Brain pericyte (primary cell): ENCODE data around the gene CCDC9B.

Experiments
- DNase-seq: peaks from one replicate; pipeline ENCODE4 v3.0.0-alpha.2; 2012; ENCODE audit warnings: low read depth, low spot score

Gene CCDC9B

DNA sequence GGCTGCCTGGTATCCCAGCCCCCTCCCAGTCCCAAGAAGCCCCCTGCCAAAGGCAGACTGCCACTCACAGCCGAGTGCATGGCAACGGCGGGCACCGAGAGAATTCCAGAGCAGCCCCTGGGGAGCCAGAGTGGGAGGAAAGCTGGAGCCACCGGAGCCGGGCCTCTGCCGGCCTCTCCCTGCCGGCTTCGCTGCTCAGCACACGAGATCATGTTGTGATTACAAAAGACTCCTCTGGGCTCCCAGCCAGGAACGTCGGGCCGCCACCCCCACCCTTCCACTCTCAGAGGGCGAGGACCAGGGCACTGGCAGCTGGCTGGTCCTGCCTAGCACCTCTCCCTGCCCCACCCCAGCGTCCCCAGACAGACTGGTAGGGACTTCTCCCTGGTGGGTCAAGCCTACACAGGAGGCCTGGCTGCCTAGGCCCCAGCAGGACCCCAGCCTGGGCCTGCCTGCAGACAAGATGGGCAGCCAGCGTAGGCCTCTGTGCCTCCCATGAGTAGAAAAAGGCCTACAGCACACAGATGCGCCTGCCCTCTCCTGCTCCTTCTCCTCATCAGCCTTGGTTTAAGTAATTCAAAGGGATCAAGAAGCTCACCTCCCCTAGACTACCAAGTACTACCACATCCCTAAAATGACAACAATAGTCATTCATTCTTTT is at the start of gene CCDC9B:
Gene CCDC9B (minus strand): TSS at position 200 of the 661 bp plus-strand sequence. CDS start 120 bp downstream, at position 80.
- DNase-seq: peak; percentile 73

DNA sequence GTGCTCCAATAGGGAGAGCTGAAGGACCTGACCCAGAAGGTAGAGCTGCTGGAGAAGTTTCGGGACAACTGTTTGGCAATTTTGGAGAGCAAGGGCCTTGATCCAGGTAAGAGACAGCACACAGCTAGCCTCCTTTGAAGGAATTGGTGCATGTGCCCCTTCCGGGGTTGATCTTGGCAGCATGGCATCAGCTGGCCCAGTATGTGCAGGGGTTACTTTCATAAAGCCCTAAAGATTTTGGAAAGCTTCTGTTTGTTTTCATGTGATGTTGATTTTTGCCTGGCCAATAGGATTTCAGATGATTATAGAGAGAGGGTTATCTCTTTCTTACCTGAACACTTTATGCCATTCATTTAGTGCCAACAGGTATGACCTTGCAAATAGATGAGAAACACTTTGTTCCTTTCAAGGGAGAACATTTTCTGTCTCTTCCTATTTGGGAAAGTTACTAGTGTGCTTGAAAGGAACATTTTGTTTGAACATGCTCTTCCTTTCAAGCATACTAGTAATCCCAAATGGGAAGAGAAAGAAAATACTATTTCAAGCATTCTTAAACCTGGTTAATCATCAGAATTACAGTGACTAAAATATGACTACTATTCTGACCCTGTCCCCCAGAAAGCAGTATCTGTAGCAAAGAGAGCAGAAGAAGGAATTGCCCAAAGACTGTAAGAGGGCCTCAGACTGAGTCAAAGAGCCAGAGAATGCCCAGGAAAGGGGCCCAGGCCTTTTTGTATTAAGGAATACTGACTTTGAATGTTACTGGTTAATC is 49.3 kb upstream of the CCDC9B start:
- no peak for DNase-seq

DNA sequence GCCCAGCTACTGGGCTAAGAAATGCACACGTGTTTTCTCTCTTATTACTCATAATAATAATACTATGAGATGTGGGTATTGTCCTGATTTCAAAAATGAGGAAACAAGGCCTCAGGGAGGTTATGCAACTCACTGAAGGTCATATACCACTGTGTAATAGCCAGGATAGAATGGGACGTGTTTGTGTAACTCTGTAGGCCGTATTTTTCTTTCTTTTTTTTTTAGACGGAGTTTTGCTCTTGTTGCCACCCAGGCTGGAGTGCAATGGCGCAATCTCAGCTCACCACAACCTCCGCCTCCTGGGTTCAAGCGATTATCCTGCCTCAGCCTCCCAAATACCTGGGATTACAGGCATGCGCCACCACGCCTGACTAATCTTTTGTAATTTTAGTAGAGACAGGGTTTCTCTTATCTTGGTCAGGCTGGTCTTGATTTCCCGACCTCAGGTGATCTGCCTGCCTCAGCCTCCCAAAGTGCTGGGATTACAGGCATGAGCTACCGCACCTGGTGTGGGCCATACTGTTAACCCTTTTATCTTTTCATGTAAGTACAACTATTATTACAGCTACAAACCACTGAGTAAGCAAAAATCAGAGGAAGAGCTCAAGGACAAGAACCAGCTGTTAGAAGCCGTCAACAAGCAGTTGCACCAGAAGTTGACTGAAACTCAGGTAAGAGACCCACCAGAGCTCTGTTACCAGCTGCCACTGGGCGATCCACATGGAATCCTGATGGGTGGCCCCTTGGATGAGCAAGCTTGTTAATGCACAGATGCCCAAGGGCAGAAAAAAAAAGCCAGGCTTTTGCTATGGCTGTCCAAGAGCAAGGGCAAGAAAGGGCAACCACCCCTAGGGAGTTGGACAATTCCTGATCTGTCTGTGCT is 48.4 kb upstream of the CCDC9B start:
- DNase-seq: no peak

DNA sequence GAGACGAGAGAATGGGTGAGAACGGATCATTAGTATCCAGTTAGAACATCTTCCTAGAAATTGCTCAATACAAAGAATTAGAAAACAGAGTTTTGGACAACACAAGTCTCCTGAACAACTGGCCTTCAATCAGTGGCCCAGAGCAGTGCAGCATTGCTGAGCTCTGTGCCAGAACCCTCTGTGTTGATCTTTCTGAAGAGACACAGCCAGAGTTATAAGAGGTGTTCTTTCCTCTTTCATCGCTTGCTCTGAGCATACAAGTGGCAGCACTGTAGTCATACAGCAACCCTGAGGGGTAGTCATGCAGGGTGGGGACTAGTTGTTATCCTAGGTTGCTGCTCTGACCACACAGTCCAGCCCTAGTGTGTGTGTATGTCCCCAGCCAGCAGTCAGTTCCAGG is 45.7 kb upstream of the CCDC9B start:
- DNase-seq: no peak

DNA sequence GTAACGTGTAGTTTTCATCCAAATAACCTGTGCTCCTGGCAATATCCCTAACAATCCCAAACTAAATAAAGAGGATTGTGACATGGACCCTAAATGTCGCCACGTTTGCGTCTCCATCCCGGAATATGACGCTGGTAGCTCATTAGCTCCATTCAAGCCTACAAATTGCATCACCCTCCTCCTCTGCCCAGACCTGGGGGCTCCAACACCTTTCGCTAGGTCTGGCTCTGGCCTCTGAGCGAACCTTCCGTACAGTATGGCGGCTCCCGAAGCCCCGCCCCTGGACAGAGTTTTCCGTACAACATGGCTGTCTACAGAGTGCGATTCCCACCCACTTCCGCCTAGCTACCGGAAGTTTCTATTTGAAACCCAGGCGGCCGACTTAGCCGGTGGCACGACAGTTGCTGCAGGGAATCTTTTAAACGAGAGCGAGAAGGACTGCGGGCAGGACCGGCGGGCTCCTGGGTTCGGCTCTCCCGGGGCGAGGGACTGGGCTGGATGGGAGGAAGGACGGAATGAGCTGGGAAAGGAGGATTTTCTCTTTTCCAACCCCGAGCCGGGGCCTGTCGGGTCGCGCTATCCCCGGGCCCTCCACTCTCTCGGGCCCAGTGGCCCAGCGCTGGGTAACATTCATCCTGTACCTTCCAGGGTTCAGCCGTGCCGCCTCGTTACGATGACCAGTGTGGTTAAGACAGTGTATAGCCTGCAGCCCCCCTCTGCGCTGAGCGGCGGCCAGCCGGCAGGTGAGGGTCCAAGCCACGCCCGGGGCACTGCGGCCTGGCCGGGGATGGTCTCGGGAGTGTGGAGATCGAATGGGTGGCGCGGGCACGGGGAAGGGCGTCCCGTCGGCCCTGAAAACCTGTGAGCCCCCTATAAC is 42.1 kb upstream of the CCDC9B start, which contains the start of gene KNSTRN:
Gene KNSTRN (plus strand): TSS at position 142 of the 877 bp plus-strand sequence. CDS start 115 bp downstream, at position 257.
- DNase-seq: peak; percentile 53

DNA sequence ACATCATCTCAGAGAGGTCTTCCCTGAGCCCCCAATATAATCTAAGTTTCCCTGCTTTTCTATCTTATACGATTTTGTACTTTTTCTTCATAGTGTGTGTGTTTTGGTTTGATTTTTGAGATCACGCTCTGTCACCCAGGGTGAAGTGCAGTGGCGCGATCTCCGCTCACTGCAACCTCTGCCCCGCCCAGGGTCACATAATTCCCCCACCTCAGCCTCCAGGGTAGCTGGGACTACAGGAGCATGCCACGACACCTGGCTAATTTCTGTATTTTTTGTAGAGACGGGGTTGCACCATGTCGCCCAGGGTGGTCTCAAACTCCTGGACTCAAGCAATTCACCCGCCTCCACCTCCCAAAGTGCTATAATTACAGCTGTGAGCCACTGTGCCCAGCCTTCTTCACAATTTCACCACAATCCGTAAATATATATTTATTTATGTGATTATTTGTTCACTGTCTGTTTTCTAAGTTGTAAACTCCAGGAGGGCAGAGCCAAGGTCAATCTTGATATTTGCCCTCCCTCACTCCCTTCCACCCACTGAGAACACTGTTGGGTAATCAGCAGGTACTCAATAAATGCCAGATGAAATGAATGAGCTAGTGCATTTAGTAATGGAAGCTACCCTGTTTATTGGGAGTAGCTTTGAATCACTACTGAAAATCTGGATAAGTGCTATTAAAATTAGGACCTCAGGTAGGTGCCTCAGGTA is 41.2 kb upstream of the CCDC9B start:
- DNase-seq: no peak

DNA sequence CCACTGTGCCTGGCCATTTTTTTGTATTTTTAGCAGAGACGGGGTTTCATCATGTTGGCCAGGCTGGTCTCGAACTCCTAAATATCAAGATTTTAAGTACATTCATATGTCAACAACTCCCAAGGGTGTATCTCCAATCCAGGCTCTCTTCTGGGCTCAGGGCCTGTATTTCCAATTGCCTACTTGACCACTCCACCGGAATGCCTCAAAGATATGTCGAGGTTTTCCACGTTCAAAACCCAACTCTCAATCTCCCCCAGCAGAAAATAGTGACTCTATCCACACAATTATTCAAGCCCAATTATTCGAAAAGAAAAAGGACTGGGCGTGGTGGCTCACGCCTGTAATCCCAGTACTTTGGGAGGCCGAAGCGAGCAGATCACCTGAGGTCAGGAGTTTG is 39.9 kb upstream of the CCDC9B start:
- DNase-seq: no peak

DNA sequence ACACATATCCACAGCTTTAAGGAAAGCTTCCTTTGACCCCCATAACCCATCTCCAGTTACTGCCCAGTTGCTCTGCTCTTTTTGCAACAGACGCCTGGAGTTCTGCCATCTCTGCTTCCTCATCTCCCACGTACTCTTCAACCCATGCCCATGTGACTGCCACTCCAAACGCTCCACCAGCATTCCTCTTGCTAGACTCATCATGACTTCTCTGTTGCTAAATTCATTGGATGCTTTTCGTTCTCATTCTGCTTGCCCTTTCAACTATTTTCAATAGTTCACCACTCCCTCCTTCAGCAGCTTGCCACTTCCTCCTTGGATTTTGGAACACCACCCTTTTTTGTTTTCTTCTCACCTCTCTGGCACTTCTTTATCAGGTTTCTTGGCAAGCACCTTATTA is 39.1 kb upstream of the CCDC9B start:
- DNase-seq: peak; percentile 47

DNA sequence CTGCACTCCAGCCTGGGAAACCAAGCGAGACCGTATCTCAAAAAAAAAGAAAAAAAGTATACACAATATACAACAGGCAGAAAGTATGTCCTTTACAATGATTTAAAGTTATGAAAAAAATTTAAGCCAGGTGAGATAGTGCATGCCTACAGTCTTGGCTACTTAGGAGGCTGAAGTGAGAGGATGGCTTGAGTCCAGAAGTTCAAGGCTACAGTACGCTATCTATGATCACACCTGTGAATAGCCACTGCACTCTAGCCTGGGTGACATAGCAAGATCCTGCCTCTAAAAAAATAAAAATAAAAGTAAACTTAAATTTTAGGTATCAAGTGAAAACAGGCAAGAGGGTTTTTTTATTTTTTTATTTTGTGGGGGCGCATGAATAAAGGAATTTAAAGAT is 38.6 kb upstream of the CCDC9B start:
- no peak for DNase-seq

DNA sequence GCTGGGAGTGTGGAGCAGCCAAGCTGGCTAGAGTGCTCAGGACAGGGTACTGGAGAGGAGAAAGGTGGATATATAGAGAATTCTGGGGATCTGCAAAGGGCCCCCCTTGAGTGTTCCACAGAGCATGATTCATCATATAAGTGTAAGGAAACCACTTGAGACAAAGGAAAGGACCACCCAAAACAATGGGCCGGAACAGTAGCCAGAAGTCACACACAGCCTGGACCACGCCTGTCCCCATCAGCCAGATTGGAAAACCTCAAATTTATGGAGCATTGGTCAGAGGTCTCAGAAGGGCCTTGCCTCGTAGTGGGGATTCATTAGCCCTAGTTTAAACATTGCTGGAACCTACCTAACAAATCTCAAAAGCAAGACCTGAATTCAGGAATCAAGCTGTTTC is 36.9 kb upstream of the CCDC9B start:
- no peak for DNase-seq

DNA sequence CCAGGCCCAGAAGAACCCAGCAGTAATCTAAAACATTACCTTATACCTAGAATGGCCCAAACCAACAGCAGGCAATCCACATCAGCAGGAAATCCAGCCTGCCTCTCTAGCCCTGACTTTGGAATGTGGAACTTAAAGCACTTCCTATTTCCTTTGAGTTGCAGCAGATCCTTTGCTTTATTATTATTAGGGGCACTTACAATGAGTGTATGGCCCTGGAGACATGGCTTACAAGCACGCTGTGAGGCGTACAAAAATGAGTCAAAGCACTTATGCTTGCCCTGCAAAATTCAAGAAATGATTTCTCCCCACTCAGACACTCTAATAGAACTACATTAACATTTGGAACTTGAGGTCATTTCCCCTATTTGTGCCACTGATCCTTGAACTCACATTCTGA is 32.2 kb upstream of the CCDC9B start:
- no peak for DNase-seq

DNA sequence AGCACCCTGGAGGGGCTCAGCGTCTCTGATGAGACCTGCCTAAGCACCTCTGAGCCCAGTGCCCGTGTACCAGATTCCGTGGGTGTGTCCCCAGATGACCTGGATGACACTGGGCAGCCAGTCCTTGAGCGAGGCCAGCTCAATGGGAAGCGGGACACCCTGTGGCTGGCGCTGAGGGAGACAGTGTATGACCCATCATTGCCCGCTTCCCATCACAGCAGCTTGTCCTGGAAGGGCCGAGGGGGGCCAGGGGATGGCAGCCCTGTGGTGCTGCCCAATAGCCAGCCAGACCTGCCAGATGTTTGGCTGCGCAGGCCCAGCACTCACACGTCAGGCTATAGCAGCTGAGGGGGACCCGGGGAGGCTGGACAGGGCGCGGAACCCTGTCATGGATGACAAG is 29.2 kb upstream of the CCDC9B start:
- no peak for DNase-seq

DNA sequence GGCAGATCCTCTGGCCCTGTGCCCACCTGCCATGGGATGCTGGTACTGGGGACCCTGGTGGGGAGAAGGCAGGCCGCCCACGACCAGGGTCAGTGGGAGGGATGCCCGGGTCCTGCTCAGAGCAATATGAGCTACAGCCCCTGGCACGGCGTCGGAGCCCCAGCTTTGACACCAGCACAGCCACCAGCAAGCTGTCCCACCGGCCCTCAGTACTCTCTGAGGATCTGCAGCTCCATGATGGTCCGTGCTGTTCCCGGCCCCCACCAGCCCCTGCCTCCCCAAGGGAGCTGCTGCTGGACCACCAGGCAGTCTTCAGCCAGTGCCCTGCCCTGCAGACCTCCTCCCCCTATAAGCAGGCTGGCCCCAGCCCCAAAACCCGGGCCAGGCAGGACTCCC is 28.7 kb upstream of the CCDC9B start:
- DNase-seq: no peak

DNA sequence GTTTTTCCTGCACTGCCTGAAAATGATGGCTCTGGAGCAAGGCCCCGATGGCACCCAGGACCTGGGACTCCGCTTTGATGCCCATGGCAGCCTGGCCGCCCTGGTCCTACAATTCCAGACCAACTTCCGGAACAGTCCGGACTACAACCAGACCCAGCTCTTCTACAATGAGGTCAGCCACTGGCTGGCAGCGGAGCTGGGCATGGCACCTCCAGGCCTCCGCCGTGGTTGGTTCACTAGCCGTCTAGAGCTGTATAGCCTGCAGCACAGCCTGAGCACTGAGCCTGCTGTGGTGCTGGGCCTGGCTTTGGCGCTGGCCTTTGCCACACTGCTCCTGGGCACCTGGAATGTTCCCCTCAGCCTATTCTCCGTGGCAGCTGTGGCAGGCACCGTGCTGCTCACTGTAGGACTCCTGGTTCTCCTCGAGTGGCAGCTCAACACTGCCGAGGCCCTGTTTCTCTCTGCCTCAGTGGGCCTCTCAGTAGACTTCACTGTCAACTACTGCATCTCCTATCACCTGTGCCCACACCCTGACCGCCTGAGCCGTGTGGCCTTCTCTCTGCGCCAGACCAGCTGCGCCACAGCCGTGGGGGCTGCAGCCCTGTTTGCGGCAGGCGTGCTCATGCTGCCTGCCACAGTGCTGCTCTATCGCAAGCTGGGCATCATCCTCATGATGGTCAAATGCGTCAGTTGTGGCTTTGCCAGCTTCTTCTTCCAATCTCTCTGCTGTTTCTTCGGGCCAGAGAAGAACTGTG is 28.2 kb upstream of the CCDC9B start:
- no peak for DNase-seq

DNA sequence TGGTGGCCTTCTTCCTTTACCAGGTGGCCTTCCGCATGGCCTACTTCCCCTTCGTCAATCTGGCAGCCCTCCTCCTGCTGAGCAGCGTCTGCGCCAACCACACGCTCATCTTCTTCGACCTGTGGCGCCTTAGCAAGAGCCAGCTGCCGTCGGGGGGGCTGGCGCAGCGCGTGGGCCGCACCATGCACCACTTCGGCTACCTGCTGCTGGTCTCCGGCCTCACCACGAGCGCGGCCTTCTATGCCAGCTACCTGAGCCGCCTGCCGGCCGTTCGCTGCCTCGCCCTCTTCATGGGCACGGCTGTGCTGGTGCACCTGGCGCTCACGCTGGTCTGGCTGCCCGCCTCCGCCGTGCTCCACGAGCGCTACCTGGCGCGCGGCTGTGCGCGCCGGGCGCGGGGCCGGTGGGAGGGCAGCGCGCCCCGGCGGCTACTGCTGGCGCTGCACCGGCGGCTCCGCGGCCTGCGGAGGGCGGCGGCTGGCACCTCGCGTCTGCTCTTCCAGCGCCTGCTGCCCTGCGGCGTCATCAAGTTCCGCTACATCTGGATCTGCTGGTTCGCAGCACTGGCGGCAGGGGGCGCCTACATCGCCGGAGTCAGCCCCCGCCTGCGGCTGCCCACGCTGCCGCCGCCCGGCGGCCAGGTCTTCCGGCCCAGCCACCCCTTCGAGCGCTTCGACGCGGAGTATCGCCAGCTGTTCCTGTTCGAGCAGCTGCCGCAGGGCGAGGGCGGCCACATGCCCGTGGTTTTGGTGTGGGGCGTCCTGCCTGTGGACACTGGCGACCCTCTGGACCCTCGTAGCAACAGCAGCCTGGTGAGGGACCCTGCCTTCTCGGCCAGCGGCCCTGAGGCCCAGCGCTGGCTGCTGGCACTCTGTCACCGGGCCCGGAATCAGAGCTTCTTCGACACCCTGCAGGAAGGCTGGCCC is 27.2 kb upstream of the CCDC9B start:
- DNase-seq: no peak

DNA sequence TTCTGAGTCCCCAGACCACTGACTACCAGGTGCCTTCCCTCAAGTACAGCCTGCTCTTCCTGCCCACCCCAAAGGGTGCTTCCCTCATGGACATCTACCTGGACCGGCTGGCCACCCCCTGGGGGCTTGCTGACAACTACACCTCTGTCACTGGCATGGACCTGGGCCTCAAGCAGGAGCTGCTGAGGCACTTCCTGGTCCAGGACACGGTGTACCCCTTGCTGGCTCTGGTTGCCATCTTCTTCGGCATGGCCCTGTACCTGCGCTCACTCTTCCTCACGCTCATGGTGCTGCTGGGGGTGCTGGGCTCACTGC is 26.6 kb upstream of the CCDC9B start:
- DNase-seq: no peak

DNA sequence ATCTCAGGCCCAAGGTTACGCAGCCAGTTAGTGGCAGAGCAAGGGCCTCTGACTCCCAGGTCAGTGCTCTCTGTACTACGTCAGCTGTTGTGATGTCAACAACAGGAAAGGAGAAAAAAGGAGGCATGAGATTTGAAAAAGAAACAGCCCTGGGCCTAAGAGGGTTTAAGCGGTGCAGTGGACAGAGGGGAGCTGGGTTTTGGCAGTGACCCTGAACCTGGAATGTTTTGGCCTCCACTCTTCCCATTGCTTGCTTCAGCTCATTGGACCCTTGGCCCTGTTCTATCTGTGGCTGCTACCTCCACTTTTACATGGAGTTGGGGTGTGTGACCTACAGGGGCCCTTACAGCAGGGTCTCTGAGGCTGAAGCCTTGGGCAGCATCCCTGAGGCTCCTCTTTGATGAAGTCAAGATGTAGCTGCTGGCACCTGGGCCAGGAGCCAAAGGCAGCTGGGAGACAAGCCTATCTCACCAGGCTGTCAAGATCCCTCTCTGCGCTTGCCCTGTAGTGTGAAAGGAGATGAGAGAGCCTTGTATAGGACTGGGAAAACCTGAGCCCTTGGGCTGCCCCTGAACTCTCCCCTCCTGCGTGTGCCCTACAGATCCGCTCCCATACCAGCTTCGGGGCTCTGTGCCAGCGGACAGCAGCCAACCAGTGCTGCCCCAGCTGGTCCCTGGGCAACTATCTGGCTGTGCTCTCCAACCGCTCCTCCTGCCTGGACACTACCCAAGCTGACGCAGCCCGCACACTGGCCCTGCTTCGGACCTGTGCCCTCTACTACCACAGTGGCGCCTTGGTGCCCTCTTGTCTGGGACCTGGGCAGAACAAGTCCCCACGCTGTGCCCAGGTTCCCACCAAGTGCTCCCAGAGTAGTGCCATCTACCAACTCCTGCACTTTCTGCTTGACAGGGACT is 26.0 kb upstream of the CCDC9B start:
- DNase-seq: no peak
